Cerebellar nuclear complex (tissue), 1 donor: ENCODE data around the gene PRR36.

Experiments used
- DNase-seq, 2 experiments: peaks; one replicate each; lab custom pipeline; 2025; lab: John Stamatoyannopoulos, UW

PRR36 gene

DNA sequence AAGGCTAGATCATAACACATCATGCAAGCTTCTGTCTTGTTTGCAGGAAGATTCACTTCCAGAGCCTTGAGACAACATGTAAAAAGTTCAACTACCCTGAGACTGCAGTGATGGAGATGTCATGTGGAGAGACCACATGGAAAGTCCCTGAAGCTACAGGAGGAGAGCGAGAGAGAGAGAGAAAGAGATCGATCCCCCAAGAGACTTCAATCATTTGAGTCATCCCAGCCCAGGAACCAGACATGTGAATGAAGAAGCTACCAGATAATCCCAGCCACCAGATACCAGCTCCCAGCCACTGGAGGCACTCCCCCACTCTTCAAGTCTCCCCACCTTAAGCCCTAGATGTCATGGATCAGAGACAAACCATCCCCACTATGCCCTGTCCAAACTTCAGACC lies 54.9 kb downstream of the PRR36 start:
- DNase-seq, result no peak

DNA sequence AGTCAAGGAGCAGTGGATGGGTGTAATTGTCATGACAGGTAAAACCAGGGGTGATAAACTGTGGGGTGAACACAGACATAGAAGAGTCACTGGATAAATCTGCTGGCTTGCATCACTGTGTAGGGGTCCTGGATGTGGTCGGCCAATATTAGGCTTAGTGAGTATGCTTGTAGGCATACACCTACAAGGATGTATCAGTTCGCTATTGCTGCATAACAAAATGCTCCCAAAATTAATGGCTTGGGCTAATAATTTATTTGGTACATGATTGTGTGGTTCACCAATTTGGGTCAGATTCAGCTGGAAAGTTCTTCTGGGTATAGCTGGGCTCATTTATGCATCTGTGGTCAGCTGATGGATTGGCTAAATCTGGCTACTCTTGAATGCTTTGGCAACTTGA lies 55.4 kb downstream of the PRR36 start:
- no peak for DNase-seq
